Thoracic aorta (tissue), 2 donors: ENCODE data around the gene ZDHHC14. TPM values are rescaled to one million over a fixed set of nuclear protein-coding genes. Genes with fewer than 3 reads are reported as not detected.

ENCODE experiments used
- ATAC-seq: fragments of 150-250 bp; one replicate; pipeline ENCODE4 v1.8.0; 2017; ENCODE audit warnings: low read depth; ENCODE audit not compliant: insufficient number of reproducible peaks, low FRiP score
- DNase-seq: peaks from one replicate; pipeline ENCODE4 v3.0.0-alpha.2; 2020; ENCODE audit warnings: low spot score
- H3K27ac ChIP-seq, 2 donors: fragments of 200-600 bp; sonication (generic); 1 replicate in 1 of 2; 2 replicates in 1 of 2; pipeline ENCODE4 v1.5.1; 2016; ENCODE audit warnings: mild to moderate bottlenecking in 2 of 2, moderate library complexity in 2 of 2
- H3K27me3 ChIP-seq: fragments of 200-600 bp; sonication (generic); replicated peaks from 2 replicates; pipeline ENCODE4 v1.6.0; 2016; ENCODE audit warnings: mild to moderate bottlenecking; ENCODE audit not compliant: insufficient read depth
- H3K36me3 ChIP-seq: fragments of 200-600 bp; sonication (generic); one replicate; pipeline ENCODE4 v1.5.1; 2016
- H3K4me1 ChIP-seq, 2 donors: fragments of 200-600 bp; sonication (generic); 1 replicate in 1 of 2; 2 replicates in 1 of 2; pipeline versions ENCODE4 v1.5.1 to v1.6.0; 2016; ENCODE audit warnings: low read depth in 2 of 2, mild to moderate bottlenecking in 1 of 2; ENCODE audit not compliant: control insufficient read depth in 1 of 2
- H3K4me3 ChIP-seq: fragments of 200-600 bp; sonication (generic); 2 replicates; pipeline ENCODE4 v1.5.1; 2016; ENCODE audit warnings: mild to moderate bottlenecking
- H3K9me3 ChIP-seq: fragments of 200-600 bp; sonication (generic); 2 replicates; pipeline ENCODE4 v1.5.1; 2016
- CTCF ChIP-seq: fragments of 200-600 bp; sonication (generic); IDR thresholded peaks from one replicate; pipeline ENCODE4 v1.5.1; 2019; ENCODE audit warnings: antibody characterized with exemption
- total RNA-seq, 2 donors: library from RNA; depleted of rRNA; stranded (reverse); fragments of >200 nt; gene quantifications; one replicate each; pipeline versions ENCODE4 v1.1.0 to v1.2.3, GENCODE V29; 2016

Gene ZDHHC14
- total RNA-seq, 2 donors from 2014 or later, result 20.0 to 31.1 TPM

GRCh38 chr6:157546321-157546720 is 165.3 kb downstream of the ZDHHC14 start:
- Histone ChIP-seq H3K4me3 (no peak overlapping the region), H3K27me3 (no peaks in the 10 kb centered on the region), H3K36me3 (peaks cover 7% of the 10 kb centered on the region), H3K4me1 (no peaks in the 10 kb centered on the region), H3K9me3 (no peaks in the 10 kb centered on the region), H3K27ac (no peak overlapping the region)
- DNase-seq, result no peak
- no peak for TF ChIP-seq CTCF
- no peak for ATAC-seq

GRCh38 chr6:157547112-157547511 is 166.1 kb downstream of the ZDHHC14 start:
- Histone ChIP-seq H3K36me3 (peaks cover 7% of the 10 kb centered on the region), H3K27ac (no peak overlapping the region), H3K27me3 (no peaks in the 10 kb centered on the region), H3K4me1 (no peaks in the 10 kb centered on the region), H3K9me3 (no peaks in the 10 kb centered on the region), H3K4me3 (no peak overlapping the region)
- no peak for DNase-seq
- ATAC-seq, result no peak
- no peak for TF ChIP-seq CTCF

GRCh38 chr6:157548635-157549467 is 167.9 kb downstream of the ZDHHC14 start:
- ATAC-seq, result no peak

GRCh38 chr6:157549468-157549745 is 168.4 kb downstream of the ZDHHC14 start:
- Histone ChIP-seq H3K4me1 (no peaks in the 10 kb centered on the region), H3K36me3 (no peaks in the 10 kb centered on the region), H3K4me3 (no peak overlapping the region), H3K27me3 (no peaks in the 10 kb centered on the region), H3K27ac (no peak overlapping the region), H3K9me3 (no peaks in the 10 kb centered on the region)
- TF ChIP-seq CTCF, result no peak
- DNase-seq, result no peak
- ATAC-seq, result no peak

More at GRCh38 chr6:157548635-157549467, 167.9 kb downstream of the ZDHHC14 start:
- TF ChIP-seq CTCF, result no peak
- Histone ChIP-seq H3K36me3 (peaks cover 3% of the 10 kb centered on the region), H3K27ac (no peak overlapping the region), H3K4me3 (no peak overlapping the region), H3K27me3 (no peaks in the 10 kb centered on the region), H3K4me1 (no peaks in the 10 kb centered on the region), H3K9me3 (no peaks in the 10 kb centered on the region)
- DNase-seq, result no peak

- H3K36me3 ChIP-seq, result no peaks in the 10 kb centered on the region
- no peak overlapping the region for H3K27ac ChIP-seq
- no peaks in the 10 kb centered on the region for H3K4me1 ChIP-seq
- ATAC-seq, result no peak
- H3K4me3 ChIP-seq, result no peak overlapping the region
- no peak for TF ChIP-seq CTCF
- H3K9me3 ChIP-seq, result no peaks in the 10 kb centered on the region
- no peak for DNase-seq
- H3K27me3 ChIP-seq, result no peaks in the 10 kb centered on the region
Observed at GRCh38 chr6:157550114-157550989, 169.4 kb downstream of the ZDHHC14 start.
